Measurements from ENCODE around the gene DNPH1.

Gene DNPH1

DNA sequence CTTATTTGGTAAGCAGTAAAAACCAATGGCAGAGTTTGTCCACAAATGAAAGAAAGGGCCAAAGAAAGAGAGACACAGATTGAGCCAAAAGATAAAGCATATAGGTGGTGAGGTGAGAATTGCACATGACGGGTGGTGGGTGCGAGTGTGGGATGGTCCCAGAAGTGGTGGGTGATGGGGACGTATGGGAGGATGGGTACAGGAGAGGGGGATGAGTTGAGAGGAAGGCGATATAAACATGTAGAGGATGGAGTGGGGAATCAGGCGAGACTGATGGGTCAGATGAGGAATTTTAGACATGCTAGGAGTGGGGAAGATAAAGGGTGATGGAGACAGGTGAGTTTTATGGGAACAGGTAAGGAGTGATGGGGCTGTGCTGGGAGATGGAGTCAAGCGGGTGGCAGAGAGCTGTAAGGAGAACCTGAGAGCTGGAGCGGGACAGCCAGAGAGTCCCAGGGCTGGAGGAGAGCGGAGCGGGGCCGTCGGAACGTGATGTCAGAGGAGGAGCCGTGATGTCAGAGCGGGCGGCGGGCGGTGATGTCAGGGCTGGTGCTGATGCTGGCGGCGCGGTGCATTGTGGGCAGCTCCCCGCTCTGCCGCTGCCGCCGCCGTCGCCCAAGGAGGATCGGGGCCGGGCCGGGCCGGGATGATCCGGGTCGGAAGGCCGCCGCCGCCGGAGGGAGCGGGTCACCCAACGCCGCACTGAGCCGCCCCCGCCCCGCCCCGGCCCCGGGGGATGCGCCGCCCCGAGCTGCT lies 13.8 kb upstream of the DNPH1 start, which contains the start of gene TTBK1:
Gene TTBK1, plus strand, starts transcription at position 574 of the 756 bp plus-strand sequence. CDS start 3,180 bp downstream, outside the sequence.
- TF ChIP-seq, protein P1, sequence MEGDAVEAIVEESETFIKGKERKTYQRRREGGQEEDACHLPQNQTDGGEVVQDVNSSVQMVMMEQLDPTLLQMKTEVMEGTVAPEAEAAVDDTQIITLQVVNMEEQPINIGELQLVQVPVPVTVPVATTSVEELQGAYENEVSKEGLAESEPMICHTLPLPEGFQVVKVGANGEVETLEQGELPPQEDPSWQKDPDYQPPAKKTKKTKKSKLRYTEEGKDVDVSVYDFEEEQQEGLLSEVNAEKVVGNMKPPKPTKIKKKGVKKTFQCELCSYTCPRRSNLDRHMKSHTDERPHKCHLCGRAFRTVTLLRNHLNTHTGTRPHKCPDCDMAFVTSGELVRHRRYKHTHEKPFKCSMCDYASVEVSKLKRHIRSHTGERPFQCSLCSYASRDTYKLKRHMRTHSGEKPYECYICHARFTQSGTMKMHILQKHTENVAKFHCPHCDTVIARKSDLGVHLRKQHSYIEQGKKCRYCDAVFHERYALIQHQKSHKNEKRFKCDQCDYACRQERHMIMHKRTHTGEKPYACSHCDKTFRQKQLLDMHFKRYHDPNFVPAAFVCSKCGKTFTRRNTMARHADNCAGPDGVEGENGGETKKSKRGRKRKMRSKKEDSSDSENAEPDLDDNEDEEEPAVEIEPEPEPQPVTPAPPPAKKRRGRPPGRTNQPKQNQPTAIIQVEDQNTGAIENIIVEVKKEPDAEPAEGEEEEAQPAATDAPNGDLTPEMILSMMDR (IDR thresholded peaks at IDR 0.05; ENCODE audit: low read depth, low read length, missing control alignments): no peak
- no peak within 1 kb of the TSS for H3K4me3 ChIP-seq (ENCODE audit: low read depth, low read length)
- DNase-seq (ENCODE audit: low read depth): no peak

DNA sequence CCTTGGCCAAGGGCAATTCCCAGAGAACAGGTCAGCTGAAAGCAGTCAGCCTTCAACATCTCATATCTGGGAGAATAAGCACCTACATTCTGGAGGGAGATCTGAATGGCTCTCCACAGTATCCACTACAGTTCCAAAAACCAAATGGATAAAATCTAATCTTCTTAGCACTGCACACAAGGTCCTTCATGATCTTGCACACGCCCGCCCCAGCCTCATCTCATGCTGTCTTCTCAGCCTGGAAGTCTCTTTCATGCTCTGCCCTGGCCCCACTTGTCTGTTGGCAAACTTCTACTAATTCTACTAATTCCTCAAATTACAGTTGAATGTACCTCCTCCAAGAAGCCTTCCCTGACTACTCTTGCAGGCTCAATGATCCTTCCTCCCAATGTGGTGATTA lies 12.2 kb upstream of the DNPH1 start:
- DNase-seq (ENCODE audit: low read depth): no peak

DNA sequence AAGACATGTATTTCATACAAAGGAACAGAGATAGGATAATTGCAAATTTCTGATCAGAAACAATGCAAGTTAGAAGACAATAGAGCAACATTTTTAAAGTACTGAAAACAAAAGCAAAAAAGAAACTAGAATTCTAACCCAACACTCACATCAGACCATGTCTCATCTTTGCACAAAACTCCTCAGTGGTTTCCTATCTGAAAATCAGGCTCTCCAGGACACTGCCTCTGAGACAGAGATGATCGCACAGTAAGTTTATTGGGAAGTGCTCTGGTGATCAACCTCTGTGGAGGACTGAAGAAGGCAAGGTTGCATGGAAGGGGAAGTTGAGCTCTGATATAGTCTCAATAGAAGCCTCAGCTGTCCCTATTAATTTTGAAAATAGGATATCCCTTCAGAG lies 11.7 kb upstream of the DNPH1 start:
- no peak for DNase-seq (ENCODE audit: low read depth)
- TF ChIP-seq, protein P1 (IDR thresholded peaks at IDR 0.05; ENCODE audit: low read depth, low read length, missing control alignments): no peak
- no peak overlapping the region for H3K4me3 ChIP-seq (ENCODE audit: low read depth, low read length)

More for the DNA sequence above, 12.2 kb upstream of the DNPH1 start:
- TF ChIP-seq, protein P1 (IDR thresholded peaks at IDR 0.05; ENCODE audit: low read depth, low read length, missing control alignments): no peak
- no peak overlapping the region for H3K4me3 ChIP-seq (ENCODE audit: low read depth, low read length)

DNA sequence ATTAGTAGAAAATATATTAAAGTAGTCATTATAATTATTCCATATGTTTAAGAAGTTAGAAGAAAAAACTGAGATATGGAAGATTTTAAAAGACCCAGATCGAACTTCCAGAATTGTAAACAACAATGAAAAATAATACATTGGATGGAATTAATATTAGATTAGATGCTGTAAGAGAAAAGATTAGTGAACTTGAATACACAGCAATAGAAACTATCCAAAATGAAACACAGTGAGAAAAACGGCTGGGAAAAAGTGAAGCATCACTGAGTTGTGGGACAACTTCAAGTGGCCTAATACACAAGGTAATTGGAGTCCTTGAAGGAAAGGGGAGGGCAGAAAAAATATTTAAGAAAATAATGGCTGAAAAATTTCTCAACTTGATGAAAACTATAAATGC lies 9.8 kb upstream of the DNPH1 start:
- no peak overlapping the region for H3K4me3 ChIP-seq (ENCODE audit: low read depth, low read length)
- TF ChIP-seq, protein P1 (IDR thresholded peaks at IDR 0.05; ENCODE audit: low read depth, low read length, missing control alignments): no peak
- DNase-seq (ENCODE audit: low read depth): no peak

DNA sequence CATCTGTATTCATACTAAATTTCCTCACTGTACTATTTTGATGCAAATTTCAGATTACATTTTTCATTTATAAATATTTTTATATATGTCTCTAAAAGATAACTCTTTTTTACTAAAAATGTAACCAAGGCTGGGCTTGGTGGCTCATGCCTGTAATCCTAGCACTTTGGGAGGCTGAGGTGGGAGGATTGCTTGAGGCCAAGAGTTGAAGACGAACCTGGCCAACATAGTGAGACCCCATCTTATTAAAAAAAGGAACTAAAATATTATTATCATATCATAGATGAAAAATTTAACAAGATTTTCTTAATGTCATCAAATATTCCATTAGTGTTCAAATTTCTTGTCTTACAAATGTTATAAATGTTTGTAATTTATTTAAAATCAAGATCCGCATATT lies 6.6 kb upstream of the DNPH1 start:
- H3K4me3 ChIP-seq (ENCODE audit: low read depth, low read length): no peak overlapping the region
- TF ChIP-seq, protein P1 (IDR thresholded peaks at IDR 0.05; ENCODE audit: low read depth, low read length, missing control alignments): no peak
- no peak for DNase-seq (ENCODE audit: low read depth)

DNA sequence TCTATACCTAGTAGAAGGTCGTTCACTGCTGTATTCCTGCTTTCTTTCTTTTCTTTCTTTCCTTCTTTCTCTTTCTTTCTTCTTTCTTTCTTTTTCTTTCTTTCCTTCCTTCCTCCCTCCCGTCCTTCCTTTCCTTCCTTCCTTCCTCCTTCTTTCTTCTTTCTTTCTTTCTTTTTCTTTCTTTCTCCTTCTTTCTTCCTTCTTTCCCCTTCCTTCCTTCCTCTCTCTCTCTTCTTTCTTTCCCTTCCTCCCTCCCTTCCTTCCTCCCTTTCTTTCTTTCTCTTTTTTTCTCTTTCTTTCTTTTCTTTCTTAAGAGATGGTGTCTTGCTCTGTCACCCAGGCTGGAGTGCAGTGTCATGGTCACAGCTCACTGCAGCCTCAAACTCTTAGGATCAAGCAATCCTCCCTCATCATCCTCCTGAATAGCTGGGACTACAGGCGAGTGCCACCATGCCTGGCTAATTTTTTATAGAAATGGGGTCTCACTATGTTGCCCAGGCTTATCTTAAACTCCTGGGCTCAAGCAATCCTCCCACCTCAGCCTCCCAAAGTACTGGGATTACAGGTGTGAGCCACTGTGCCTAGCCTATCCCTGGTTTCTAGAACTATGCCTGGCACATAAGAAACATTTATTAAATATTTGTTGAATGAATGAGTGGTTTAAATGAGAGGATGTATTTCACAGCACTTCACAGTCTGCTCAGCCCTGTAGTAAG lies 2.6 kb upstream of the DNPH1 start:
- no peak for DNase-seq (ENCODE audit: low read depth)
- no peak overlapping the region for H3K4me3 ChIP-seq (ENCODE audit: low read depth, low read length)
- TF ChIP-seq, protein P1 (IDR thresholded peaks at IDR 0.05; ENCODE audit: low read depth, low read length, missing control alignments): no peak
